Suprapubic skin (tissue), 4 donors: ENCODE results near the gene ATP6V0B. TPM values are rescaled to one million over a fixed set of nuclear protein-coding genes. Genes with fewer than 3 reads are reported as not detected.

Experiments used
- total RNA-seq, 4 donors: library from RNA; depleted of rRNA; stranded (reverse); fragments of >200 nt; gene quantifications; one replicate each; pipeline ENCODE4 v1.1.0, GENCODE V29; 2016

The ATP6V0B gene
- total RNA-seq, 4 donors from 2014 or later: 95.2 to 193 (median 150) TPM

Other genes starting within 250 kb of the ATP6V0B start
- under 1 TPM in 3 of 4 donors, not detected in 1; 0.38 to 0.91 (median 0.72) TPM for gene ARTN, start 41.2 kb upstream of the ATP6V0B start, total RNA-seq
- gene IPO13, start 28.0 kb upstream of the ATP6V0B start, total RNA-seq: 10 to 100 TPM; 30.8 to 41.0 (median 34.8) TPM
- 10 to 100 TPM; 27.8 to 64.4 (median 39.8) TPM for gene DPH2, start 5.0 kb upstream of the ATP6V0B start, total RNA-seq
- 10 to 100 TPM; 21.4 to 51.4 (median 41.0) TPM for gene B4GALT2, start 4.2 kb downstream of the ATP6V0B start, total RNA-seq
- gene CCDC24, start 16.6 kb downstream of the ATP6V0B start, total RNA-seq: 1 to 10 TPM; 1.6 to 7.8 (median 3.7) TPM
- gene SLC6A9, start 56.5 kb downstream of the ATP6V0B start, total RNA-seq: 10 to 100 TPM; 59.2 to 95.4 (median 84.5) TPM
- gene KLF17, start 143.9 kb downstream of the ATP6V0B start, total RNA-seq: not detected
- gene KLF18, start 166.7 kb downstream of the ATP6V0B start, total RNA-seq: not detected
- gene DMAP1, start 238.5 kb downstream of the ATP6V0B start, total RNA-seq: 100 to 1,000 TPM in 1 of 4 donors, 10 to 100 TPM in 3; 44.2 to 102 (median 52.6) TPM